Suppressor macrophage treated with lipopolysaccharide for 4 hours (primary cell): Measurements from ENCODE around the gene EYS.
"Not testable (repeated sequence)": the region's sequence is repeated elsewhere in the genome, so short reads cannot be mapped to it uniquely, and the experiment has no call there.

Experiments used
- DNase-seq: peaks from one replicate; pipeline ENCODE4 v3.0.0-alpha.2; 2020

Gene EYS

DNA sequence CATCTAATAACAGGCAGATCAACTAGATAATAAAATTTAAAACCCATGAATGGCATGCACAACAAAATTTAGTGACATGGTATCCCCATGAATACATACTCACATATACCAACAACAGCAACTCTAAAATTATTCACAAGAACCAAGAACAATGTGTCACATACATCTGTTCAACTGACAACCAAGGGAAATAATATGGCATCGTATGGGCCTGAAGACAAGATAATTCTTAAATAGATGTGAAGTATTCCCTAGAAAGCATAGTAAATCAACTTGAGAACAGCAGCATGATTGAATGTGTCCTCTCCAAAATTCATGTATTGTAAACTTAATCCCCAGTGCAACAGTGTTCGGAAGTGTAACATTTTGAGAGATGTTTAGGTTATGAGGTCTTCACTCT is 635.5 kb downstream of the EYS start:
- DNase-seq = no peak

DNA sequence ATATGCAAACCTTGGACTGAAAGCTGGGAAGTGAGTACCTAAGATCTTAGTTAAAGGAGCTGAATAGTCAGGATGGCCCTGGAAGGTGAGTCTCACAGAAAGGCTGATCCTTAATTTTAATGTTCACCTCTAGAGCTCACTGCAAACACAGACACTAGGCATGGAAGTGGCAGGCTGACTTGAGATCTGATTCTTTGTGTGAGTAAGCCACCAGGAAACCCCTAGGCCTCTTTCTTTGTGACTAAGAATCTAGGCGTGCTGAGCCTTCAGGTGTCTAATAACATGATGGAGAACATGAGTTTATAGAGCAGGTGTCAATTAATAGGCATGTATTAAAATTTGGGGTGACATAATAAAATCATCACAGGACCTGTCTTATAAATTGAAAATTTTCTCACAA is 642.2 kb downstream of the EYS start:
- DNase-seq = no peak

DNA sequence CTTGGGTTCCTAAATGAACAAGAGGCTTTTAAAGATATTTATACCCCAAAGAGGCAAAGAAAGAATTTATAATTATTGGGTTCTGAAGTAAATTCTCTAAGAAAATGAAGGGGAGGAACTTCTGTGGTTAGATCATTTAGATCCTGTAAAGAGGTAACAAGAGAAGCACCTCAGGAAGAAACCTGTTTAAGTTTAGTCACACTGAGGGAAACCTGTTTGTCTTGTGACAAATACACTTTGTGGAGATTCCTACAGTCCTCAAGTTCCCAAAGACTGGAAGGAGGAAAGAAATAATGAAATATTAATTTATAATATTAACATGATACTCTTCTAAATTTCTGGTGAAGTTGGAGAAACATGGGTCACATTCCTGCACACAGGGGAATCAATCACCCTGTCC is 647.5 kb downstream of the EYS start:
- no peak for DNase-seq

DNA sequence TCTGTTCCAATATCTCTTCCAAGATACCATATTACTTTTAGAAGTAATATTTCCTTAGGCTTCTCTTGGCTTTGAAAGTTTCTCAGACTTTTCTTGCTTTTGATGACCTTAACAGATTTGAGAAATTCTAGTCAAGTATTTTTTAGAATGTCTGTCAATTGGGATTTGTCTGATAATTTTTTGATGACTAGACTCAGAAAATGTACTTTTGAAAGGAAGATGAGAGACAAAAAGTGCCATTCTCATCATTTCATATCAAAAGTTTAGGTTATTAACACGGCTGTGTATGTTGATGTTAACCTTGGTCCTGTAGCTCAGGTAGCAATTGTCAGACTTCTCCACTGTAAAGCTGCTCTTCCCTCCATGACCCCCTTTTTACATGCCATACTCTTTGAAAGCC is 651.5 kb downstream of the EYS start:
- DNase-seq = no peak

DNA sequence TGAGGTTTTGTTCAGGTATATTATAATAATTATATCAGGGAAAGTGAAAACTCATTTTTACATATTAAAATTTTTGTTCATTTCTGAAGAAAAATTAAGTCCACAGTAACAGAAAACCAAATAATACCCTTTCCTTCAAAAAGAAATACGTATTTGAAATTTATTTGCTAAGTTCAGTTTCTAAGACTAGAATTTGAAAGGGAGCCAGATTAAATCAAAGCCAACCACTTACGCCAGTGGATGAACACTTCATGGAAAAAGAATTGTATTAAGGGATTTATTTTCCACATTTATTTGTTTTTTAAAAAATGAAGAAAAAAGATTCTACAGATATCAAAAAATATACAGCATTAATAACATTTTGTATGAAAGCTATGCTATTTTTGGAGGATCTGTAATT is 654.4 kb downstream of the EYS start:
- DNase-seq = no peak

DNA sequence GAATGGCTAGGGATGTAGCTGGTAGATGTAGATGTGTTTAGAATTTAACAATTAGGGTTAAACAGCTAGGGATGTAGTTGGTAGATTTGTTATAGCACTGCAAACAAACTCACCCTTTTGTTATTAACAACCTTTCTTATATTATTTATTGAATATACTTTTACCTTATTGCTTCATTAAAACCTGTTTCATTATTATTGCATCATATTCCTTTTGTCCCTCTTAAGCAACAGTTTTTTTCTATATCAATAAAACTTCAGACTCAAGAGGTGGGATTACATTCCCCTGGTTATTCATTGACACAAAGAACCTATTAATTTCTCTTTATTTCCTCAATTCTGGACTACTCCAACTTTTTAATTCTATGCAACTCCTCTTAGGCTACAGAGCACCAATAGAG is 661.2 kb downstream of the EYS start:
- no peak for DNase-seq

DNA sequence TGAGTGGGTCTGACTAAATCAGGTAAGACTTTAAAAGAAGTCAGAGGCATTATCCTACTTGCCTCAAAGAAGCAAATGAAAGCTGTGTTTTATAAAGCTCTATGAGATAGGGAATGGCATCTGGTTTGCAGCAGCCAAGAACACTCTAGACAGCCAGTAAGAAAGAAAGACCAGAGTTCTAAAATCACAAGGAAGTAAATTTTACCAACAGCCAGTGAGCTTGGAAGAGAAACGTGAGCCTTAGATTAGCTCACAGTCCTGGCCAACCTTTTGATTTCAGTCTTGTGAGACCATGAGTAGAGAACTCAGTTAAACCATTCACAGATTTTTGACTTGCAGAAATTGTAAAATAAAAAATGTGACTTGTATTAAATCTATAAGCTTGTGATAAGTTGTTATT is 693.0 kb downstream of the EYS start:
- DNase-seq = no peak

DNA sequence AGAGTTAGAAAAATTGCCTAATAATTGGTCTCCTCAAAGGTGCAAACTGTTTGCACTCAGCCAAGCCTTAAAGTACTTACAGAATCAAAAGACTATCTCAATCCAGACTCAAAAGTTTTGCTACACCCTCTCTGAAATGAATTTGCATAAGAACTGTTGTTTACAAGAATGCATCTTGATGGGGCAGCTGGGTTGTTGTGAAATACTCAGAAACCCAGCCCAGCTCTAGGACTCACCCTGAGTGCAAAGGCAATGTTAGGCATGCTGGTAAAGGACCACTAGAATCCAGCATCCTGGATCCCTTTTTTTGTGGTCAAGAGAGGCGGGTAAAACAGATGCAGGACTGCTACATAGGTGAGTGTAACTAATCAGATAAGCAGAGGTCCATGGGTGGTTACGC is 700.2 kb downstream of the EYS start:
- no peak for DNase-seq

DNA sequence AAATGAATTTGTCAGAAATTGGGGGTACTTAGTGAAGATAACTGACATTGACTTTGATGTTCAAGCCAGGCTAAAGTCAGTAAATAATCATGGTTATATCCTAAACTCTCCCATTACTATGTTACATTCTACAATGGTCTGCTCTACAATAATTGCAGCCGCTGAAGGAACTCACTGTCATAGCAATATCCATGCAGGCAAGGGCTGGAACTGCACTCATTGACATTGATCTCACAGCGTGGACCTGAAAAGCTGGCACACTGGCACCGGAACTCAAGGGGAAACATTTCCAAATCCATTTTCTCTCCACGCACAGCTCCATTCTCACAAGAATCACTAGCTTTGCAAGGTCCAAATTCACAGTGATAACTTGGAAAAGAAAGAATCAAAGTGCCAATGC is 702.7 kb downstream of the EYS start:
- no peak for DNase-seq

DNA sequence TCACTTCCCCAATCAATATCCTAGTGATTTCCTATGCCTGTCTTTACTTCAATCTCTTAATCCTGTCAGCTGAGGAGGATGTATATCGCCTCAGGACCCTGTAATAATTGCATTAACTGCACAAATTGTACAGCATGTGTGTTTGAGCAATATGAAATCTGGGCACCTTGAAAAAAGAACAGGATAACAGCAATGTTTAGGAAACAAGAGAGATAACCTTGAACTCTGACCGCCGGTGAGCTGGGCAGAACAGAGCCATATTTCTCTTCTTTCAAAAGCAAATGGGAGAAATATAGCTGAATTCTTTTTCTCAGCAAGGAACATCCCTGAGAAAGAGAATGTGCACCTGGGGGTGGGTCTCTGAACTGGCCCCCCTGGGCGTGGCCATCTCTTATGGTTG is 704.1 kb downstream of the EYS start:
- DNase-seq = not testable (repeated sequence)

DNA sequence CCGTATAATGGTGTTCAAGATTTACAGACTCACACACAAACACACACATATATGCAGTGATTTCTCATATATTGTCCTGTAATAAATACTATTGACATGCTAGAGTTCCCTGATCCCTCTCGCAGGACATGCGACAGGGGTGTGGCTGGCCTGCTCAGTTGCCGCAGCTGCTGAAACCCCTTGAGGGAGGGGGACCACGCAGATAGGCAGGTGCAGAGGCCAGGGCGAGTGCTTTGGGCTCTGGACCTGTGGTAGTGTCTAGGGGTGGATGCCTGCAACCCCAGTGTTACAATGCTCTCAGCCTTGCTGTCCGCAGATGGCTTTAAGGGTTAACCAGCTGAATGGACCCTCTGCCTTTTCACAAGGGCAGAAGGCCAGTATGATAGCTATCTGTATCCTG is 706.2 kb downstream of the EYS start:
- DNase-seq = no peak

DNA sequence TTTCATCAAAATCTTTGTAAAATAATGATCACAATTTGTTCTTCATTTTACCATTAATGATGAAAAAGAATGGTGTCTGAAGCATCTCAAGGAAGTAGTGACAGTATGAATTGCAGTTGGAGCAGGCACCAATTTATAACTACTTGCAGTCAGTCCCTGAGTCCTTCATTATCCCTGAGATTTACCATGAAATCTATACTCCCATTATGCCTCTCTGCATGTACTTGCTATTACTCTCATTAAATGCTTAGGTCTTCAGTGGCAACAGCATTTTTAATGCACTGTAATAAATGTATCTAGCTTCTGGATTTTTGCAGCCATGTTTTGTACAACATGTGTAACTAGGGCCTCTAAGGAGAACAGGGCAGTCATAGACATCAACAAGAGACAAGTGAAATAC is 708.8 kb downstream of the EYS start:
- DNase-seq = no peak

DNA sequence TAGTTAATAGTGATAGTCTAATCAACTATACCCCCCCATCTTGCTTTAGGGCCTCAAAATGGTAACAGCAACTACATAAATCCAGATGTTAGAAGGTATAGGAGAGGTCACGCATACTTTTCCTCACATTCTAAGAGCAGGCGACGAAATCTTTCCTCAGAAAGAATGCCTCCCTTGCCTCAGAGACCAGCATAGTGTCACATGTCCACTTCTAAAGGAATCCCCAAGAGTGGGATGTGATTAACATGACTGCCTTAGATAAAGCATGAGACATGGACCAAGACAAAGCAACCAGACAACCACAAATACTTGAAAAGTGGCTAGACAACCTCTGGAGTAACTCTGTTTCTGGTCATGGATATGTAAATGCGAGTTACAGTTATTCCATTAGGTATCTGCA is 710.7 kb downstream of the EYS start:
- DNase-seq = no peak

DNA sequence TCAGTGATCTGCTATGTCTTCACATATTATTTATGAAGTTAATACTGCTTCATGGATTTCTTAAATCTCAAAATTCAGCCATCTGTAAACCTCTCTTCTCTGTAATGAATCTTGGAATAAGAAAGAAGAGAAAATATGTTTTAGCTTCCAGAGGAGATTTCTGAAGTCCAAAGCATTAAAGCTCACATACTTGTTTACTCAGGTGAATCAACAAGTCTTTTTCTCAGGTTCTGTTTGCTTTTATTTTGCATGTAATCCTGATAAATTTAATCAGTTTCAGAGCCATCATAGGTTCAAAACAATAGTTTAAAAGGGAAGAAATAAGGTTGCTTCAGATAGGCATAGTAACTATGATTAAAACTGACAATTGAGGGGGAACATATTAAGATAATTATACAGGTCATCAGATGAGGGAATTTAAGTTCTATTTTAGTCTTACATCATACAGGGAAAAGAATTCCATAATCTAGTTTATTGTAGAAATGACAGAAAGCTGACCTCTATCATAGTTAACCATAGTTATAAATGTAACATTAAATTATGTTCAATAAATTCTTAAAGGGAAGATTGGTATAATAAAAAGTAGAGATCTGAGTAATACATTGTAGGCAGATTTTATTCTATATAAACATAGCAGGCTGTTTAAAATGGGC is 716.2 kb downstream of the EYS start:
- no peak for DNase-seq

DNA sequence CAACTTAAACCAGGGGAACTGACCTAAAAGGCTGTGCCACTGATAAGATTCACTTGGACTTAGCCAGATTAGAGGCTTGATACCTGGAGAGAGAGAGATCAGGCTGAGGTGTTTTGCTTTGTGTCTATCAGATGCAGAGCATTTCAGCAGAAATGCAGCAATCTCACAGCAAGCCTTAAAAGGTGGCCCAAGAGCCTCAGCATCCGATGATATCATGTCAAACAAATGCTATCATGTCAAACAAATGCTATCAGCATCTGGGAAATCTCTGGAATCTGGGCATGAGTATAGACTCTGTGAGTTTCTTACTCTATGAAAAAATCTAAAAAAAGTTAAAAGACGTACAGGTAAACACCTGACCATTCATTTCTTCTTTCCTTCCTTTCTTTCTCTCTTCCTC is 718.9 kb downstream of the EYS start:
- no peak for DNase-seq

DNA sequence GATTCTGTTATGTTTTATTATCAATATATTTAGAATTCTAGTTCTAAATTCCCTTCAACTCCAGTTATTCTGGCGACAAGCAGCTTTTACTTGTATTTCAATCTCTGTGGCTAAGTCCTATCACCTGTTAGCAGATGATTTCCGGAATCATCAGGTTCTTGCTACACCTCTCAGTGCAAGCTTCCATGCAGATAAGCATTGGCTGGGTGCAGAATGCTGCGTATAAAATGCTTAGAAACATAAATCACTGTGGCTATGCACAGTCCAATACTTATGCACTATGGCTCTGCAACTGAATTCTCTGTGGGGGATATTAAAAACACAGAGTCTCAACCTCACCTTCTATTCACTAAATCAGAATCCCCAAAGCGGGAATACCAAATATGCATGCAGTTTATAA is 720.0 kb downstream of the EYS start:
- no peak for DNase-seq

DNA sequence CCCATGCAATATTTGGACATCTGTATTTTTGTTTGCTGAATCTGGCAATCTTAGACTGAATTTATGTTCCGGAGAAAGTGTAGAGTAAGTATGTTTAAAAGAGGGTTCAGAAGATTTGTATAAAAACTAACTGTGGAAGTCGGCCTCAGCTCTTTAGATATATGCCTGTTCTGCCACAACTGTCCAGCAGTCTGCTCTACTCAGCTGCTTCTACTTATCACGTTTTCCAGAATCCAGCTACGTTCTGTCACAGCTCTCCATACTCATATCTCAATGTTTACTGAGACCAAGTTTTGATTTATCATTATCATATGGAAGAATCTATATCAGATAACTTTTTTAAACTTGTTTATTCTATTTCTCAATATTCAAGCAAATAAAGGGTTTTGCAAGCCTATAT is 721.3 kb downstream of the EYS start:
- DNase-seq = no peak

DNA sequence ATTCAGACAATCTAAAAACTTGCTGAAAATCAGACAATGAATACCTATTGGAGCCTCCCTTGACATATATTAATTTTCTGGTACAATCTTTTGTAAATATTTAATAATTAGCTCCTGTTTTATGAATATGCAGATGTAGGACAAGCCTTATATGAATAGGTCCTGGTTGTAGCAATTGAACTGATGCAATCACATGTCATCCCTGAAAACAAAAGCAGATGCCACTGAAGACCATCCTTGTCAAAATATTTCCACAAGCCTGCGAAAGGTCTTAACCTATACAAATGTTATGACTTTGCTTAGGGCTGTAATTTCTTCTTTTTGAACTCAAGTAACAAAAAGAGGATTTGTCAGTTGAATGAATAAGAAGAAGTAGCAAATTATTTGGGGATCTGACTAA is 722.1 kb downstream of the EYS start:
- no peak for DNase-seq

DNA sequence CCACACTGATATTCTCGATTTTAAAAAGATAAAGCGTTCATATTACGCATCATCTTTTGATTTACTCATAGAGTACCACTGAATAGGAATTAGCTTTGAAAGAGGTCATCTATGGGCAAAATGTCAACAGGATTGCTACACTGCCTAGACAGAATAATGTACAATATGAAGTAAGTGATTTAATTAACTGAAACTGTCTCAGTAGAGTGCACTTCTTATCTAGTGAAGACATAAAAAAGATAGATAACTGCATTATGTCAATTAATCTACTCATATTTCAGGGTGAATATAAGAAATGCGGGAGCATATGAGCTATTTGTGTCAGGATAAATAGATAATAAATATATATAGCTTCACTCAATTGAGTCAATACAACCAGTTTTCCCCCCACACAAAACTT is 723.9 kb downstream of the EYS start:
- DNase-seq = no peak

DNA sequence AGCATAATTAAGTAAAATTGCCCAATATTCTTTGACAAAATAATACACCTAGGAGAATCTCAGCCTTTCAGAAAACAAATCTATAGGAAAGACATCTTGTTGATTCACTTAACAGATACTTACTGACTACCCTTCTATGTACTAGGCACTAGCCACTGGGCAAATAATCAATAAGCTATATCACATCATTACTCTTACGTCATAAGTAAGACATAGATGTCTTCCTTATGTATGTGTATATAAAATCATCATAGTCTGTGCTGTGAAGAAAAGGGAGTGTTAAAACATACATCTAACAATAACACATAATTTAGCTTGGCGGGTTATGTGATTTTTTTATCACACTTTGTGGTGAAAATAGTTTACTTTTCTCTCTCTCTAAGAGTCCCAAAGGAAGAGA is 733.9 kb downstream of the EYS start:
- no peak for DNase-seq

DNA sequence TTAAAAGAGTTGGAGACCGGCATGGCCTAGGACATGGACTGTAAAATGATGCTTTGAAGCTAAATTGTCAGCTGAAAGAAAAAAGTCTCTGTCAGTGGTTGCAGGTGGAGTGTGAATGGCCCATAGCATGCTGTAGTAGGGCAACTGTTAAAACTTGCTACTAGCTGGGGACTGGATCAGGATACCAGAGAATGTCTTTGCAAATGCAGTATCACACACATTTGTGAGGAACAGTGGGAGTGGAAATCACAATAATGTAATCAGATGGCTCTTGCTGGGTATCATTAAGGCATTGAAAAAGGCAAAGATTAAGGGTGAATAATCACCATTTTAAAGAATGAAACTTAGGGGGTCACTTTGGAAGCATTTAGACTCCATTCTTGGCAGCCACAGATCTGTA is 737.9 kb downstream of the EYS start:
- no peak for DNase-seq

DNA sequence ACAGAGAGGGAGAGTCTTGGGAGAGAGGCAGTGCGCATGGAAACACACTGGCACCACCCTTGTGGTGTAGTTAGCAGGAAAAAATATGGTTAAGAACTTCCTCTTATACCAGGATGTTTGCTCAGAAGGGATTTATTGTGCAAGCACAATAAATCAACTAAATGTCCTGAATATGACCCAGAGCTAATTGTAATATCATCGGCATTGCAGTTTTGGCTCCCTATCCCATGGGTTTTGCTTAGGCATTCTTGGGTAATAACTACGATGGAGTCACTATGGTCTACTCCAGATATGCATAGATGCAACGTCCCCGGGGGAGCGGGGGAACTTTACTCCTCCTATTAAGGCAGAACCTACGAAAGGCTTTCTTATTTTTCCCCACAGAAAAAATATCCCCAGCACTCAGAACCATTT is 751.6 kb downstream of the EYS start:
- peak; percentile 40 for DNase-seq

DNA sequence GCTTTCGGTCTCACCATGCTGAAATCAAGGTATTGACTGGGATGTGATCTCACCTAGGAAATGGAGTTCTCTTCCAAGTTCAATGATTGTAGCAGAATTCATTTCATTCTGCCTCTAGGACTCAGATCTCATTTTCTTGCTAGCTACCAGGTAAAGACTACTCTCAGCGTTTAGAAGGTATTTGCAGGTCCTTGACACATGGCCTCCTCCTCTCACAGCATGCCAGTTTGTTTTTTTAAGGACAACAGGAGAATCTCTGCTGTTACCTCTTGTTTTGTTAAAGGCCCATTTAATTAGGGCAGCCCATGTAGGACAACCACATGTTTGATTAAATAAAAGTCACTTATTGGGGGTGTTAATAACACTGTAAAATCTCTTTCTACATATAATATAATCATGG is 757.8 kb downstream of the EYS start:
- no peak for DNase-seq

DNA sequence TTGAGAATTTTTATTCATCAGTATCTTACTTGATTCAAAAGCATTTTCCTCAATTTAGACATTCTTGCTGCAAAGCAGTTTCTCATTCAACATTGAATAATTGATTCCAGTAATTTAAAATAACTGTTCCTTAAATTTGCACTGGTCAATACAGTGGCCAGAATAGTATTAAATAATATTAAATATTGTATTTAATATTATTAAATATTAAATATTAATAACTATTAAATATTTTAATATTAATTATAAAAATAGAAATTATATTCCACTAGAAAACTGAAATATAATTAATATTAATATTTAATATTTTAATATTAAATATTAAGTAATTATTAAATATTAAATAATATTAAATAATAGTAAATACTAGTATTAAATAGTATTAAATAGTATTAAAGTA is 758.8 kb downstream of the EYS start:
- DNase-seq = no peak

DNA sequence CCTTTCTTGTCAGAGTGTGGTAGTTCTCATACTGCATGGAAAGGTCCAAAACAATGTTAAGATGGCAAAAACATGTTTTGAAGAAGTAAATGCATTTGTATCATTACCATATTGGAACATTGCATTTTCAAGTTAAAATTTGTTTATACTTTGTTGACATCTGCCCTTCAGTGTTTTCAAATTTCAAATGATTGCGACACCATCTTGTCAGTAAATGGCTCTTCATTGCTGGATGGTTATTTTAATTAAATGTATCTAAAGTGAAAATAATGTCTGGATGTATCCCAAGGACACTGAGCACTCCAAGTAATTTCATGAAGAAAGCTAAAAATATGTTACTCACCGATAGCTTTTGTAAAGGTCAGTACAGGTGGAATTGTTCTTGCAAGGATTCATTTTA is 761.6 kb downstream of the EYS start:
- no peak for DNase-seq

DNA sequence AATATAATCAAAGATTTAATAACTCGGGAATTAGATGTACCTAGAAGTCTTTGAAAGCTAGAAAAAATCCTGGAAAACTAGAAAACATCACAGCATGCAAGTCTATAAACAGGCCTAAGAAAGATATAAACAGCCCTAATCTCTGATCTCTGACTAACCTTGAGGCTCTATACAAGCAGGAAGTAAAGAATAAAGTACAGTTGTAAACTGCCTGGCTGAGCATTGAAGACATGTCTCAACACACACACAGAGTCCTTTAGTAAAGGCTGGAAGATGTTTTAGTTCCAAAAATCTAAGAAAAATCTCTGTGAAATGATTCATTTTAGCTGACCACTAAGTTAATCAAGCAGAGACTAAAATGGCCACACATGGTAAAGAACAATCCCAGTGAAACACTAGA is 774.5 kb downstream of the EYS start:
- DNase-seq = no peak
